ENCODE results near the gene FEM1B.
"Not testable (repeated sequence)": the region's sequence is repeated elsewhere in the genome, so short reads cannot be mapped to it uniquely, and the experiment has no call there.

Gene FEM1B

DNA sequence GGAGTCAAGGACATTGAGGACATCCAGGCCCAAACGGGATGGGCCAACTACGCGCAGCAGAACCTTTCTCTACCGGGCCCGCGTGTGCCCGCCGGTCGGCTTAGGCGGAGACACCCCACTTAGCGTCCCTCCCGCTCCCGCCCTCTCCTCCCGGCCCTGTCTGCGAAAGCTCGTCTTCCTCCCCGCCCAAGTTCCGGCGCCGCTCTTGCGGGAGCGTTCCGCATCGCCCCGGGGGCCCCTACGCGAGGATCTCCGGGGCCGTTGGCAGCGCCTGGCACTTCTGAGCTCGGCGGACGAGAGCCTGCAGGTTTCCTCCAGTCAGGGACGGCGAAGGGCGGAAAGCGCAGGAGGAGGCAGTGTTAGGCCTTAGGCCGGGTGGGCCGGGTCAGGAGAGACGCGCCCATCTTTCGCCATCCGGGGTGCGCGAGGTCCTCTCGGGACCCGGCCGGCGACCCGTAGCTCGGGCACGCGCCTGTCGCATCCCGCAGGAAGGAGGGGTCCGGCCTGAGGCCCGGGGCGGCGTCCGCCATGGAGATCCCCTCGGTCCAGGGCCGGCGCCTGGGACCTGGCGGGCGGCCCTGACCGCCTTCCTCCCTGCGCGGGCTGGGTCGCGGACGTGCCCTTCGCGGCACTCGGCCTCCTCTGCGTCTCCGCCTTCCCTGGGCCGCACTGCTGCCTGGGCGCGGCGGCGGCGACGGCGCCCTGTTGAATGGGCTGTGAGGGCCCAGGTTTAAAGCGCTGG is at the start of gene FEM1B:
FEM1B (plus strand) TSS at position 143 of the 742 bp plus-strand sequence. CDS start 673 bp downstream, outside the sequence.
- DNase-seq (ENCODE audit: low read depth in 2 of 2): peak; percentile 75 to 82

DNA sequence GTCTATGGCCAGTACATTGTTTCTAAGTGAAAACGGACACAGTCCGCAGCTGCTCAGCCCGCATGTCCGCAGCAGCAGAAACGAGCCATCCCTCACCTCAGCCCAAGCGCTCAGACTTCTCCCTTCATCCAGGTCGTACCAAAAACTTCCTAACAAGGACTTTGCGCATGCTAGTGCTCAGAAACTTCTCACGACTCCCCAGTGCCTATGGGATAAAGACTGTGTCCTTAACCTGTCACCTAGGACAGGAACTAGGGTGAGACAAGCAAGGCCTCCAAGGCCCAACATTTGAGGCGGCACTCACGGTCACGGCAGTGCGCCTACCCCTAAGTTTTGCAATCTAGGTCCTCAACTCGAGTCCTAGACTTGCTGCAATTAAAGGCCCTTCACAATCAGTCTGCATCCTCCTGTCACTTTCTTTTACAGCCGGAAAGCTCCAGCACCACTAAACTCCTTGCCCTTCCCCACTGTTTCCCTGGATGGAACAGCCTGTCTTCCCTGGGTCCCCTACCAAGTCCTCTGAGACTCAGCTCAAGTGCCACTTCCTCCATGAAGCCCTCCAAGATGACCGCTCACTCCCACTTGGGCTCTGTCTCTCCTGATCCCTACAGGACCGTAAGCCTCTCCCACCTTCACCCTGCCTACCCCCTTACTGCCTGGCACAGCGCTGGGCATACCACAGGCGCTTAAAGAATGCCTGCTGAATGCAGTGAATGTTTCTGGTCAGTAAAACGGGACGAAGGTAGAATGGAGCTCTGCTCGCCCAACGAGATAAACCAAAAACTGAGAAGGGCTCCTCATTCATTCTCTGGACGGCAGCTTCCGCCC is 49.2 kb upstream of the FEM1B start:
- no peak for DNase-seq (ENCODE audit: low read depth in 2 of 2)

DNA sequence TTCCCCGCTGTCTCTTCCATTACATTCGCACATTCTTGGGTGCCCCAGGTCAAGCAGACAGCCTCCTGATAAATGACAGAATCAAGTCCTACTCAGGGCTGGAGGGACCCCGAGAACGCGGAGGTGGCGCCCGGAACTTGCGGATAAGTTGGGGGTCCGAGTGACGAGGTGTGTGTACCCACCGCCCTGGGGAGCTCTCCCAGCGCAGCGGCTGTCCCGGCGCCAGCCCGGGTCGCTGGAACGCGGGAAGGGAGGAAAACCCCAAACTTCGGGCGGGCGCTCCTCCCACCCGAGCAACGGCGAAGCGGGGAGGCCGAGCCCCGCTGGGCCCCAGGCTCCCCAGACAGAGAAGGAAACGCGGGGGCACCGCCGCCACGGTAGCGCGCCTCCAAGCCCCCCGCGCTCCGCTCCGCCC is 48.6 kb upstream of the FEM1B start:
- DNase-seq (ENCODE audit: low read depth in 2 of 2): no peak

DNA sequence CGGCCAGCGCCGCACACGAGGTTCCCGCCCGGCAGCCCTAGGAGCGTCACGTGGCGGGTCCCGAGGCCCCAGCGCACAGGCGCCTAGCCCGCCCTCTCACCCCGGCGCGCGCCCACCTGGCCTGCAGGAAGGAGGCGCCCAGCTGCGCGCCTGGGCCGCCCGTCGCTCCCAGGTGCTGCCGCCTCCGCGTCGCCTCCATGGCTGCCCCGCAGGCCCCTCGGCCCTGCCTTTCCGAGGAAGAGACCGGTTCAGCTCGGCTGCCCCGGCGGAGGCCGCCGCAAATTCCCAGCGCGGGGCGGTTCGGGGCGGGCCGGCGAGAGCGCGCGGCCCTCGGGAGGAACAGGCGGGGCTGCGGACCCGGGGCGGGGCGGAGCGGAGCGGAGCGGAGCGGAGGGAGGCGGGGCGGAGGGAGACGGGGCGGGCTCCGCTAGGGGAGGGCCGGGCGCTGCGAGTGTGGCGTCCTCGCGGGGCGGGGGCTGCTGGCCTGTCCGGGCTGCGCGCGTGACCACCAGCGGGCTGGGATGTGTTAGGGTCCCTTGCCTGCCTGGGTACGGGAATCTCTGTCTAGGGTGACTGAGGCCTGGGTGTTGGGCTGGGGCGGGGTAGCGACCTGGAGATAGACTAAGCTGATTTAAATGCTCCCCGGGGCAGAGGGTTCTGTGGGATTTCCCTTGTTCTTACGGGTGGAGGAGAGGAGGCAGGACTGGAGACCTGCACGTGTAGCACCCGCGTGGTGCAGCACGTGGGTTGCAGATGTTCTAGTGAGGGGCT is 48.0 kb upstream of the FEM1B start, which contains the start of gene CLN6:
CLN6 (minus strand) TSS at position 343 of the 771 bp plus-strand sequence; CDS start at position 199, 144 bp downstream.
- DNase-seq (ENCODE audit: low read depth in 2 of 2): peak; percentile 77 to 78

DNA sequence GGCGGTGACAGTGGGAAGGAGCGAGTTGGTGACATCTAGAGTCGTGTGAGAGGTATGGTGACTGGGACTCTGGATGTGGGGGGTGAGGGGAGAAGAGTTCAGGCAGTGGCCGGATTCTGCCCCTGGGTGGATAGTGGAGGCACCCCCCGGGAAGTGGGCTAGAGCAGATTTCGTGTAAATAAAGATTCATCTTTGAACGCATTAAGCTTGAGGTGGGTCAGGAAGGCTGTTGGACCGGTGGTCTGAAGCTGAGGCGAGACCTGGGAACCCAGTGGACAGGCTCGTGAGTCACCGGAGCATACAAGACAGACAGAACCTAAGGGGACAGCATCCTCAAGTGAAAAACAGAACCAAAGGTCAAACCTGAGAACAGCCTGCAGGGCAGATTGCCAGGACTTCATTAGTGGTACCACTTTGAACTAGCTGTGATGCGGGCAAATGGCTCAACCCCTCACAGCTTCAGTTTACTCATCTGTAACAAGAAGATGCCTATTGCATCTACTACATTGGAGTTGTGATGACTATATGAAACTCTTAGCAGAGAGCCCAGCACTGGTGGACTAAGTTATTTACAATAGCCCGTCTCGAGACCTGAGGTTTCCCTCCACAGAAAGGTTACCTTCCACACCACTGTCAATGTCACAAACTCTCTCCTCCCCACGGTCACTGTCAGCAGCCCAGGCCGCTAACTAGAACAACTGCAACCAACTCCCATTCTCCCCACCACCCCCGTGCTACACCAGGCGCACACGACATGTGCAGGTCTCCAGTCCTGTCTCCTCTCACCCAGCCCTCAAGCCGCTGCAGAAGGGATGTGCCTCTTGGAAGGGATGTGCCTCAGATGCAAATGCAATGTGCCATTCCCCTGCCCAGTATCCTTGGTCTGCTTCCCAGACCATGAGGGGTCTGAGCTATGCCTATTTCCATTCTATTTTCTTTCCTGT is 47.1 kb upstream of the FEM1B start:
- DNase-seq (ENCODE audit: low read depth in 2 of 2): no peak

DNA sequence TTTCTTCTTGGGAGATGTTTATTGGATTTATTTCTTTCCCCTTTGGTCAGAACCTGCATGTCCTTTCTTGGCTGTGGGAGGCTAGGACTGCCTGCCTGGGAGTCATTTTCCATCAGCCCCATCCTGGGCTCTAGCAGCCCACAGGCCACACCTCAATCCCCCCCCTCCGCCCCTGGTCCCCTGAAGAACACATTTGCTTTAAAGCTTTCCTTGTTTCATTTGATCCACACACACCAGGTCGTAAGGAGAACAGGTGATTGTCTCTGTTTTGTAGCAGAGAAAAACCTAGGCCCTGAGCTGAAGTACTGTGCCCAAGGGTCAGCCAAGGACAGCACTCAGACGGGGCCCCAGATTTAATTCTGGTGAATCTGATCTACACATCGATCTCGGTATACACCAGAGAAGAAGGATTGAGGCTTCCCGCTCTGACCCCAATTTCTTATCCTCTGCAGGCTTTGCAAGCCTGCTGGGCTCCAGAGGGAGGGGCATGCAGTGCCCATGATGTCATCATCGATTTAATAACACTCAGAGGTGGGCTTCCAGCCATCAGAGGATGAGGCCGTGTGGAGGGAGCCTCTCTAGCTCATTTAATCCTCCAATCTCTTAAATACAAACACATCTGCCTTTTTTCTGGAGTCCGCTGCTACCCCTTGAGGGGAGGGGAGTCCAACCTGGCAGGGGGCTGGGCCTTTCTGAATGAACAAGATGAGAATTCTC is 46.3 kb upstream of the FEM1B start:
- DNase-seq (ENCODE audit: low read depth in 2 of 2): no peak

DNA sequence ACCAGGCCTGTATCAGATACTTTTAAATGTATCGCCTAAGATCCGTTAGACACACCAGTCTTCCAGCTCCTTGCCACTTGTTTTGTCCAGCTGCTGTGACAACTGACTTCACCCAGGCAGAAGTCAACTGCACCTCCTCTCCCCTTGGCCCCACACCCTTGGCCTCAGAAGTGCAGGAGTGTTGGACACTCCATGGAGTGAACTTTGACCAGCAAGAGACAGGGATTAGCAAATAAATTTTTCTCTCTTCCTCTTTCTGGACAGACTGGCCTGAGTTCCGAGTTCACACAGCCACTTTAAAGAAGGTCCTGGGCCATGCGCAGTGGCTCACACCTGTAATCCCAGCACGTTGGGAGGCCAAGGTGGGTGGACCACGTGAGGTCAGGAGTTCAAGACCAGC is 45.1 kb upstream of the FEM1B start:
- no peak for DNase-seq (ENCODE audit: low read depth in 2 of 2)

DNA sequence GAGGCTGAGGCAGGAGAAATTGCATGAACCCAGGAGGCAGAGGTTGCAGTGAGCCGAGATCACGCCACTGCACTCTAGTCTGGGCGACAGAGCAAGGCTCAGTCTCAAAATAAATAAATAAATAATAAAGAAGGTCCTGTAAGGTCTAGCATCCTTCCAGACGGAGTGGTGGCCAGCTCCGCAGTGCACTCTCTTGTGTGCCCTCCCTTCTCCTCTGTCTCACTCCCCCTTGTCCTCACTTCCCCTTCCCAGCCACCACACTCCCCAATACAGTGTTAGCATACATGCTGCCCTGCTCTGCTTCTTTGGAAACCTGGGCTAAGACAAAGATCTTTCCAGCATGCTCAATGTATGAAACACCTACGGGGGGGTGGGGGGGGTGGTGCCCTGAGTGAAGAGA is 44.6 kb upstream of the FEM1B start:
- DNase-seq (ENCODE audit: low read depth in 2 of 2): no peak

DNA sequence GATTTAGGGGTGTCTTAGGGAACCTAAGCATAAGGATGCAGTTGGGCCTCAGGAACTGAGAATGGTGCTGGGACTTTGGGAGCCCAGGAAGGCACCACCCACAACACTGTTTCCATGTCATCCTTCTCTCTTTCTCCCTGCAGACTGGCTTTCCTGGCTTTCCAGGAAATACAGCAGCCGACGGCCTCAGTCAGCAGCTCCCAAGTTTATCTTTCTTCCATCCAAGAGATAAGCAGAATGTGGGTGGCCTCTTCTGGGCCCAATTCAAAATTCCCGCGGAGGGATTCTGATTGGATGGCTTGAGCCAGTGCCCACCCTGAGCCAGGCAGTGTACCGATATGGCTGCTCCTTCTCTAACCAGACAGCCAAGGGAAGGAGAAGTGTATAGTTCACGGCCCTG is 43.5 kb upstream of the FEM1B start:
- DNase-seq (ENCODE audit: low read depth in 2 of 2): no peak

DNA sequence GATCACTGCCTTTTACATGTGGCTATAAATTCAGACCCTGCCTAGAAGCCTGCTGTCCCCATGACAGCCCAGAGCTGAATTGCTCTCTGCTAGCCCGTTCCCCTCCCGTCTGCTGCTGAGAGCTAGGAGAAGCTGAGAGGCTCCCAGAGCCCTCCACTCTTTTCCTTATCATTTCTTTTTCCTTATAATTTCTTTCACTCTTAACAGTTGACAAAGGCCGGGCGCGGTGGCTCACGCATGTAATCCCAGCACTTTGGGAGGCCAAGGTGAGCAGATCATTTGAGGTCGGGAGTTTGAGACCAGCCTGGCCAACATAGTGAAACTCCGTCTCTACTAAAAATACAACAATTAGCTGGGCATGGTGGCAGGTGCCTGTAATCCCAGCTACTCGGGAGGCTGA is 43.0 kb upstream of the FEM1B start:
- DNase-seq (ENCODE audit: low read depth in 2 of 2): not testable (repeated sequence)

DNA sequence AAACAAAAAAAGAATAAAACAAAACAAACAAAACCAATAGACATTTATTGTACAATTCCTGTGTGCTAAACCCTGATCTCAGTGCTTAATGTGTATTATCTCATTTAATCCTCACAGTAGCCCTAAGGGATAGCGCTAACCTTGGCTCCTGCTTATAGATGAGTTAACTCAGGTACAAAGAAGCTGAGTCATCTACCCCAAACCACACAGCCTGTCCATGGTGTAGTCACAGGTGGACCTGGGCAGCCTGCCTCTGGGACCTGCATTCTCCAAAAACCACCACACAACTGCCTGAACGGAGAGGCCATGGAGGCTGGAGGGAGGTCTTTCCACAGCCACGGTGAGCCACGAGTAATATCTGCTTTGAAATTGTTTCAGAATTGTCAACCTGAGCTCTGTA is 42.5 kb upstream of the FEM1B start:
- DNase-seq (ENCODE audit: low read depth in 2 of 2): no peak

DNA sequence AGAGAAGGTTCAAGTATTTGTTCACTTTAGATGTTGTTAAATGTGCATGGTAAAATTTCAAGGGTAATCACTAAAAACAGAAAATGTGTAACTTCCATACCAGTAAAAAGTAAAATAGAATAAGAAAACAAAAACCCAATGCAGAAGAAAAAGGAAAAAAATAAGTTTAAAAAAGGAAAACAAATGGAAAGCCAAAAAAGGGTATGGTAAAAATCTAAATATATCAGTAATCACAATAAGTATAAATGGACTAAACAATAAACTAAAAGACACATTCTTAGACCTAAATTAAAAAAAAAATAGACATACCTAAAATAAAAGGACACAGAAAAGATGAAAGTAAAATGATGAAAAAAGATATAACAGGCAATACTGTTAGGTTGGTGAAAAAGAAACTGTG is 38.5 kb upstream of the FEM1B start:
- DNase-seq (ENCODE audit: low read depth in 2 of 2): no peak

DNA sequence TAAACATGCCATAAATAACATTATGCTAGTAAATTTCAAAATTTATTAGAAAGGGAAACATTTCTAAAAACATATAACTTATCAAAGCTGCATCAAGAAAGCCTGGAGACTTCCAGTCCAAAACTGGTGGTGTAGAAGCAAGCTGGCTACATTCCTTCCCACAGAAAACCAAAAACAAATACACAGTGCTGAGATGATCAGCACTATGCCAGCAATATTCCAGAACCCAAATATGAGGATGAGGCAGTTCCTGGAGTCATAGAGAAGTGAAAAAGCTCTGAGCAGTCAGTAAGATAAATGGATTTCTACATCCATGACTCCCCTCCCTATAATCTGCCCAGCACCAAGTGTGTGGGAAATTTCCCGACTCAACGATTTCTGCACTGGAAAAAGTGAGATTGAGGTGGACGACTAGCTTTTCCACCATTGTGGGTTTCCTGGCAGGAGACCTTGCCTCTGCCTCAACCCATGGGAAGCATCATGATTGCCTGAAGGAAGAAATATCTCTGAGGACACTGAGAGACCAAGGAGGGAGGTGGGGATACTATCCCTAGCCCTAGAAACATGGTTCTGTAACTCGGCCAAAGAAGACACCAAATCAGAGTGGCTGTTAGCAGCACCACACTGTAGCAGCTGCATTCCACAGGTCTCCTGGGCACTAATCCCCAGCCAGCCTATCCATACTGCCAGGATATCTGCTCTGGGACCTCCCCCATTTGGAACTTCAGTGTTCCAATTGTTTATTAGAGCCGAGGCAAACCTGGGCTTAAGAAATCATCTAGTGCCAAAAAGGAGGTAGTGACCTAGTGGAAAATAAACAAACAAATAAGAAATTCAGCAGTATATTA is 36.2 kb upstream of the FEM1B start:
- DNase-seq (ENCODE audit: low read depth in 2 of 2): no peak

DNA sequence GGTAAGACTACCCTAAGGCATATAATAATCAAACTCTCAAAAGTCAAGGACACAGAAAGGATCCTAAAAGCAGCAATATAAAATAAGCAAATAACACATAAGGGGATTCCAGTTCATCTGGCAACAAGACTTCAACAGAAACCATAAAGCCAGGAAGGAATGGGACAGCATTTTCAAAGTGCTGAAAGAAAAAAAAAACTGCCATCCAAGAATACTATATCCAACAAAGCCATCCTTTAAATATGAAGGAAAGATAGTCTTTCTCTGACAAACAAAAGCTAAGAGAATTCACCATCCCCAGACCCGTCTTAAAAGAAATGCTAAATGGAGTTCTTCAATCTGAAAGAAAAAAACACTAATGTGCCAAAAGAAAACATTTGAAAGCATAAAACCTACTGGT is 33.3 kb upstream of the FEM1B start:
- DNase-seq (ENCODE audit: low read depth in 2 of 2): no peak

DNA sequence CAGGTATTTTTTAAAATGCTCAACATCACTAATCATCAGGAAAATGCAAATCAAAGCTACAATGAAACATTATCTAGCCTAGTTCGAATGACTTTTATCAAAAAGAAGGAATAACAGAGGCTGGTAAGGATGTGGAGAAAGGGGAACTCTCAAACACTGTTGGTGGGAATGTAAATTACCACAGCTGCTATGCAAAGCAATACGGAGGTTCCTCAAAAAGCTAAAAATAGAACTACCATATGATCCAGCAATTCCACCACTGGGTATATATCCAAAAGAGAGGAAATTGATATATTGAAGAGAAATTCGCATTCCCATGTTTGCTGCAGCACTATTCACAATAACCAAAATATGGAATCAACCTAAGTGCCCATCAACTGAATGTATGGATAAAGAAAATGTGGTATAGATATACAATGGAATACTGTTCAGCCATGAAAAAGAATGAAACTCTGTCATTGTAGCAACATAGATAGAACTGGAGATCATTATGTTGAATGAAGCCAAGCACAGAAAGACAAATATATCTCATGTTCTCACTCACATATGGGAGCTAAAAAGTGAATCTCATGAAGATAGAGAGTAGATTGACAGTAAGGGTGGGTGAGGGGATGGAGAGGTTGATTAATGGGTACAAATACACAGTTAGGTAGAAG is 28.4 kb upstream of the FEM1B start:
- DNase-seq (ENCODE audit: low read depth in 2 of 2): no peak

DNA sequence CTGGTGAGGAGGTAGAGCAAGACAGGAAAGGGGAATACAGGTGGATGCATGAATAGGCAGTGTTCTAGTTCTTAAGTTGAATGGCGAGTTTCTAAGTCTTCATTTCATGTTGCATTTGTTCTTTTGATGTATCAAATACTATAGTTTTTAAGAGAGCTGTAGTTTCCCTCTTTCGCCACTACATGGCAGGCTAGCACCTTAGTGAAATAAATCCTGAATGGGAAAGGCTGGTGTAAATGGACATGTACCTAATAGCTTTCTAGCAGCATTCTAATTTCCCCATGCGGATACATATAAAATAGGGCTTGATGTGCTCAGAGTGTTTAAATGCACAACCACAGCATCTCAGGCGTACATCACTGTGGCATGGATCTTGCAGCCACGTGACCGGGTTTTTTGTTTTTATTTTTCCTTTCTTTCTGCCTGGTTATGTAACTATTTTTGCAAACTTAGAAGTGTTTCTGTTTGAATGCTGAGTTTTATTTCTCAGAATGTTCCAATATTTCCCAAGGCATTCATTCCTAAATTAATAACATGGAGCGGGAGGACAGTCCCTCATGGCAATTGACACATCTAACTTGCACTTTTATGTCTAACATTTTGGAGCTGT is 24.5 kb upstream of the FEM1B start:
- no peak for DNase-seq (ENCODE audit: low read depth in 2 of 2)

DNA sequence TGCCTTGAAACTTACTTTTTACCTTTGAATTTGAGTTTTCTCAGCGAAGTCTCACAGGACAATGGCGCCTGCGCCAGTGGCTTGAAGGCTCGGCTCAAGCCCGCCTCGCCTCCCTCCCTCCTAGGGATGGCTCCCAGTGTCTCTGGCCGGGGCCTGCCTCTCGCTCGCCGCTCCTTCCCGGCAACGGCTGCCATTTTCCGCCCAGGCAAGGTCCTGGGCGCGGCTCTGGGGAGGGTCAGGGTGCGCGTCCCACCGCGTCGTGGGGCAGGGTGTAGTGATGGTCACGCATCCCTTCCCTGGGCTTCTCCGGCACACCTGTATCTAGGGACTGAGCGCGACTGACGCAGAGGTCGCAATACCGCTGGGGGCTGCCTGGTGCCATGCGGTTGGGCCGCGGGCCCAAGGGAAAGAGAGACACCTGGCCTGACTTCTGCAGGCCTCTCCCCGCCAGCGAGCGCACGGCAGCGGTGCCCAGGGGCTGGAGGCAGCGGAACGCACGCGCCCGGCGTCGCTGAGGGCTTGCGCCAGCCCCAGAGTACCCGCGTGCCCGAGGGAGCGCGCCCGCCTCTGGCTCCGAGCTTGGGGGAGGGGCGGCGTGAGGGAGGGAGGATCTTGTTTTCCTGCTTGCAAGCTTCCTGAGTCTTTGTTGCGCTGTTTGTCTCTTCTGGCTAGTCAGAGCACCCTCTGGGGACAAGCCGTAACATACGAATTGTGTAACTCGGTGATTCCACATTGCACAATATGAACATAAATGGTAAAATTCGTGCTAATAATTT is 20.7 kb upstream of the FEM1B start:
- DNase-seq (ENCODE audit: low read depth in 2 of 2): peak; percentile 61

DNA sequence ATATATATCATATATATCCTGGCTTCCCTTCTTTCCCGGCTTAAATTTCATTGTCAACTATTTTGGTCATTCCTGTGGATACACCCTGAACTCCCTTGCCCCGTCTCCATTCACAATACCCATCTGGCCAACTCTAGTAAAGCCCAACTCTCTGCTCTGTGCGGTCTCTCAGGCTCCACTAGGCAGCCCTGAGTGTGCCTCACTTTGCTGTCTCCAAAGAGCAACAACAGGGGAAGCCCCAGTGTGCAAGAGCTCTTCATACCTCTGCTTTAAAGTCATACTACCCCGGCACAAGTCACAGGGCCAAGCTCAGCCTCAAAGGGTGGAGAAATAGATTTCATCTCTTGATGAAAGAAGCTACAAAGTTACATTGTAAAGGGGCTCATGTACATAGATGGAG is 18.9 kb upstream of the FEM1B start:
- DNase-seq (ENCODE audit: low read depth in 2 of 2): no peak

Measured in stimulated activated CD4-positive, alpha-beta T cell treated with anti-CD3 and anti-CD28 coated beads, Interleukin-4, amount 100 ng/mL, for 48 hours (primary cell).